H9 (cell line): Measurements from ENCODE around the gene SNTG2. TPM values are rescaled to one million over a fixed set of nuclear protein-coding genes. Genes with fewer than 3 reads are reported as not detected.

Experiments used
- DNase-seq: peaks from one replicate; pipeline ENCODE4 v3.0.0-alpha.2; 2017
- H2AFZ ChIP-seq: one replicate; pipeline ENCODE4 v1.6.1; 2013; ENCODE audit warnings: mild to moderate bottlenecking, low read length, control low read depth, moderate library complexity
- H2AK5ac ChIP-seq: 2 replicates; pipeline ENCODE4 v1.6.1; 2013; ENCODE audit warnings: low read length, control low read depth, mixed read lengths; ENCODE audit not compliant: insufficient read length
- H2BK120ac ChIP-seq: one replicate; pipeline ENCODE4 v1.6.1; 2013; ENCODE audit warnings: low read depth, mild to moderate bottlenecking, low read length, control low read depth, inconsistent platforms; ENCODE audit not compliant: poor library complexity, severe bottlenecking
- H2BK12ac ChIP-seq: 2 replicates; pipeline ENCODE4 v1.6.1; 2013; ENCODE audit warnings: low read length, control low read depth, mixed read lengths, low read depth; ENCODE audit not compliant: insufficient read length
- H2BK15ac ChIP-seq: 2 replicates; pipeline ENCODE4 v1.6.1; 2013; ENCODE audit warnings: low read depth, low read length, control low read depth
- H2BK20ac ChIP-seq: one replicate; pipeline ENCODE4 v1.6.1; 2013; ENCODE audit warnings: low read depth, mild to moderate bottlenecking, low read length, control low read depth, inconsistent platforms; ENCODE audit not compliant: poor library complexity, severe bottlenecking
- H2BK5ac ChIP-seq: 2 replicates; pipeline ENCODE4 v1.6.1; 2013; ENCODE audit warnings: low read length, control low read depth, mixed read lengths; ENCODE audit not compliant: insufficient read length
- H3K14ac ChIP-seq: 2 replicates; pipeline ENCODE4 v1.6.1; 2013; ENCODE audit warnings: low read length, control low read depth; ENCODE audit not compliant: insufficient read depth
- H3K18ac ChIP-seq: 2 replicates; pipeline ENCODE4 v1.6.1; 2013; ENCODE audit warnings: low read depth, mild to moderate bottlenecking, mixed read lengths, low read length, control low read depth; ENCODE audit not compliant: insufficient read length
- H3K23ac ChIP-seq: 2 replicates; pipeline ENCODE4 v1.6.1; 2013; ENCODE audit warnings: low read length, control low read depth, mixed read lengths, low read depth; ENCODE audit not compliant: insufficient read length
- H3K23me2 ChIP-seq: 2 replicates; pipeline ENCODE4 v1.6.1; 2013; ENCODE audit warnings: low read depth, mild to moderate bottlenecking, mixed read lengths, low read length, control low read depth; ENCODE audit not compliant: insufficient read length, poor library complexity, severe bottlenecking
- H3K27ac ChIP-seq: 2 replicates; pipeline ENCODE4 v1.5.1; 2013; ENCODE audit warnings: low read length, control low read depth, mixed read lengths, low read depth; ENCODE audit not compliant: insufficient read length
- H3K27me3 ChIP-seq: 2 replicates; pipeline ENCODE4 v1.6.1; 2013; ENCODE audit warnings: low read length, control low read depth, inconsistent platforms; ENCODE audit not compliant: insufficient read depth
- H3K4ac ChIP-seq: 2 replicates; pipeline ENCODE4 v1.6.1; 2013; ENCODE audit warnings: low read depth, mild to moderate bottlenecking, control low read depth, inconsistent platforms, low read length, moderate library complexity
- H3K4me1 ChIP-seq: 2 replicates; pipeline ENCODE4 v1.6.1; 2013; ENCODE audit warnings: low read length, control low read depth, inconsistent platforms; ENCODE audit not compliant: insufficient read depth
- H3K4me2 ChIP-seq: 2 replicates; pipeline ENCODE4 v1.6.1; 2013; ENCODE audit warnings: low read length, control low read depth, mixed read lengths; ENCODE audit not compliant: insufficient read length, insufficient read depth
- H3K56ac ChIP-seq: 2 replicates; pipeline ENCODE4 v1.6.1; 2013; ENCODE audit warnings: low read depth, mild to moderate bottlenecking, mixed read lengths, low read length, control low read depth; ENCODE audit not compliant: insufficient read length
- H3K79me1 ChIP-seq: 2 replicates; pipeline ENCODE4 v1.6.1; 2013; ENCODE audit warnings: low read depth, mild to moderate bottlenecking, moderate library complexity, low read length, control low read depth, inconsistent platforms; ENCODE audit not compliant: insufficient read depth, poor library complexity, severe bottlenecking
- H3K79me2 ChIP-seq: 2 replicates; pipeline ENCODE4 v1.6.1; 2013; ENCODE audit warnings: low read length, control low read depth, inconsistent platforms; ENCODE audit not compliant: insufficient read depth
- H3K9ac ChIP-seq: 2 replicates; pipeline ENCODE4 v1.6.1; 2013; ENCODE audit warnings: low read length, control low read depth, mixed read lengths; ENCODE audit not compliant: insufficient read length; ENCODE audit errors: extremely low read depth
- H3K9me3 ChIP-seq: one replicate; pipeline ENCODE4 v1.6.1; 2013; ENCODE audit warnings: low read depth, low read length, inconsistent platforms; ENCODE audit not compliant: control insufficient read depth
- H3T11ph ChIP-seq: one replicate; pipeline ENCODE4 v1.6.1; 2013; ENCODE audit warnings: mild to moderate bottlenecking, low read length, control low read depth, inconsistent platforms
- H4K20me1 ChIP-seq: one replicate; pipeline ENCODE4 v1.6.1; 2013; ENCODE audit not compliant: control insufficient read depth, insufficient read length, insufficient read depth
- H4K5ac ChIP-seq: 2 replicates; pipeline ENCODE4 v1.6.1; 2013; ENCODE audit warnings: low read depth, mild to moderate bottlenecking, mixed read lengths, low read length, control low read depth; ENCODE audit not compliant: insufficient read length
- H4K8ac ChIP-seq: replicated peaks from 2 replicates; pipeline ENCODE4 v1.6.1; 2013; ENCODE audit warnings: low read length, control low read depth, mixed read lengths, low read depth; ENCODE audit not compliant: insufficient read length
- H4K91ac ChIP-seq: 2 replicates; pipeline ENCODE4 v1.6.1; 2013; ENCODE audit warnings: low read depth, mild to moderate bottlenecking, moderate library complexity, mixed read lengths, low read length, control low read depth; ENCODE audit not compliant: insufficient read length
- H3K27ac Mint-ChIP-seq, 3 experiments: 2 replicates in 2 of 3; 3 replicates in 1 of 3; pipeline ENCODE4 v1.8.0; 2020 to 2021; ENCODE audit warnings: mixed read lengths in 3 of 3, mild to moderate bottlenecking in 1 of 3, moderate library complexity in 1 of 3
- H3K27me3 Mint-ChIP-seq: 2 replicates; pipeline ENCODE4 v1.8.0; 2021; ENCODE audit warnings: low read depth, mild to moderate bottlenecking, moderate library complexity, mixed read lengths
- H3K36me3 Mint-ChIP-seq, 3 experiments: 2 replicates in 2 of 3; 3 replicates in 1 of 3; pipeline ENCODE4 v1.8.0; 2020 to 2021; ENCODE audit warnings: low read depth in 3 of 3, mixed read lengths in 3 of 3; ENCODE audit not compliant: insufficient read depth in 1 of 3
- H3K4me1 Mint-ChIP-seq, 2 experiments: 2 replicates each; pipeline ENCODE4 v1.8.0; 2020; ENCODE audit warnings: mixed read lengths in 2 of 2
- H3K4me3 Mint-ChIP-seq, 2 experiments: 2 replicates in 1 of 2; 3 replicates in 1 of 2; pipeline ENCODE4 v1.8.0; 2020 to 2021; ENCODE audit warnings: mild to moderate bottlenecking in 2 of 2, mixed read lengths in 2 of 2, moderate library complexity in 1 of 2
- H3K9me3 Mint-ChIP-seq, 2 experiments: 2 replicates in 1 of 2; 3 replicates in 1 of 2; pipeline ENCODE4 v1.8.0; 2020; ENCODE audit warnings: mild to moderate bottlenecking in 2 of 2, mixed read lengths in 2 of 2, moderate library complexity in 1 of 2
- CTCF ChIP-seq: fragments of 200-600 bp; sonication (generic); conservative IDR thresholded peaks from 3 replicates; pipeline ENCODE4 v1.8.0; 2021; ENCODE audit warnings: antibody characterized with exemption, mild to moderate bottlenecking
- WGBS: extraction: QIAGEN DNeasy Blood & Tissue Kit; methylation state at CpG from one replicate; pipeline ENCODE4 v1.1.7; 2013; ENCODE audit warnings: missing lambda C conversion rate, low lambda C conversion rate, mixed read lengths; ENCODE audit not compliant: insufficient read length; ENCODE audit errors: extremely low coverage; 5-methylcytosine and 5-hydroxymethylcytosine counted together
- total RNA-seq: library from RNA; stranded (reverse); gene quantifications from 2 replicates; pipeline ENCODE4 v1.2.1, GENCODE V29; 2021

Gene SNTG2
- total RNA-seq, 1 experiment from 2014 or later: 13.2 TPM

DNA sequence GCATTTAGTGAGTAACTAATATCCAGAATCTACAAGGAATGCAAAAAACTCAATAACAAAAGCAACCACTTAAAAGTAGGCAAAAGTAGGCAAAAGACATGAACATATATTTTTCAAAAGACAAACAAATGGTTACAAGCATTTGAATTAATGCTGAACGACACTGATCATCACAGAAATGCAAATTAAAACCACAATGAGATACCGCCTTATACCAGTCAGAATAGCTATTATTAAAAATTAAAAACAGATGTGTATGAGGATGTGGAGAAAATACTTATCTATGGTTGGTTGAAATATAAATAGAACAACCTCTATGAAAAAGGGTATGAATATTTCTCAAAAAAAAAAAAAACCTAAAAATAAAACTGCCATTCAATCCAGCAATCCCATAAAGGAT, 51.7 kb downstream of the SNTG2 start:
- no peak overlapping the region for H4K8ac ChIP-seq
- no peak overlapping the region for H3K27ac Mint-ChIP-seq
- no peaks in the 10 kb centered on the region for H3K23me2 ChIP-seq
- H3K18ac ChIP-seq: no peak overlapping the region
- no peaks in the 10 kb centered on the region; the same call in 1 of the 2 replicates for H3K27me3 Mint-ChIP-seq
- no peaks in the 10 kb centered on the region for H3K79me1 ChIP-seq
- H3K4me2 ChIP-seq: no peak overlapping the region
- H3K9me3 Mint-ChIP-seq: peaks cover 0 to 2% of the 10 kb centered on the region in 2 experiments; a peak in 3 of 5 replicates
- no peak overlapping the region for H3K56ac ChIP-seq
- H3K4me1 ChIP-seq: no peaks in the 10 kb centered on the region
- H3K9me3 ChIP-seq: no peaks in the 10 kb centered on the region
- no peak overlapping the region for H4K91ac ChIP-seq
- H3K36me3 Mint-ChIP-seq: peaks cover 2 to 16% (median 8%) of the 10 kb centered on the region in 3 experiments; a peak in 6 of 7 replicates
- no peak overlapping the region for H2BK20ac ChIP-seq
- DNase-seq: no peak
- H3K4me1 Mint-ChIP-seq: no peaks in the 10 kb centered on the region
- no peak overlapping the region for H2AFZ ChIP-seq
- no peak overlapping the region for H3K27ac ChIP-seq
- H3K23ac ChIP-seq: no peak overlapping the region
- H3K4ac ChIP-seq: no peak overlapping the region
- H2AK5ac ChIP-seq: no peak overlapping the region
- no peak overlapping the region for H3K4me3 Mint-ChIP-seq
- no peak overlapping the region for H3K9ac ChIP-seq
- H3T11ph ChIP-seq: no peak overlapping the region
- H3K27me3 ChIP-seq: no peaks in the 10 kb centered on the region
- H2BK12ac ChIP-seq: no peak overlapping the region
- H2BK15ac ChIP-seq: no peak overlapping the region
- no peak overlapping the region for H2BK120ac ChIP-seq
- no peak for TF ChIP-seq CTCF
- H3K79me2 ChIP-seq: no peaks in the 10 kb centered on the region; the same call in 1 of the 2 replicates
- no peak overlapping the region for H2BK5ac ChIP-seq
- no peak overlapping the region for H3K14ac ChIP-seq
- H4K5ac ChIP-seq: no peak overlapping the region
- peaks cover 2% of the 10 kb centered on the region for H4K20me1 ChIP-seq
- WGBS: no CpG with 5 or more reads among the region's 2 CpGs
